Activated effector memory CD4-positive, alpha-beta T cell treated with anti-CD3 and anti-CD28 coated beads, Interleukin-2, amount 50 U/mL, for 16 hours (primary cell): ENCODE measurements around the gene CYTH4.

Source experiments
- DNase-seq: peaks from one replicate; pipeline ENCODE4 v3.0.0-alpha.2; 2020

Gene CYTH4

GRCh38 chr22:37273126-37273845, 9.0 kb upstream of the CYTH4 start:
- no peak for DNase-seq

DNA sequence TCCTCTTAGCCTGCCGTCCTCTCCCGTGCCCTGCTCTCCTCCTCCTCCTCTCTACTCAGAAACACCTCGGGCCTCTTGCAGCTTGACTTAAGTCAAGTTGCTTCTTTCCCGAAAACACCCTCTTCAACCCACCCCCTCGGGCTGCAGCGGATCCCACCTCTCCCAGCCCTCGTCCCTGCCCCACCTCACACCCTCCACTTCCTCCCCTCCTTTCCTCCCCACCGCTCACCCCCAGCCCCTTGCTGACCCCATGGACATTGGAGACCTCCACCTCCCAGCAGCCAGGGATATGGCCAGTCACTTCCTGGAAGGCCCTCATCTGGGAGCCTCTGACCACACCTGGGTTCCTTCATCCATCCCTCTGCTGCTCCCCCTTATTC, 8.5 kb upstream of the CYTH4 start:
- DNase-seq = no peak

DNA sequence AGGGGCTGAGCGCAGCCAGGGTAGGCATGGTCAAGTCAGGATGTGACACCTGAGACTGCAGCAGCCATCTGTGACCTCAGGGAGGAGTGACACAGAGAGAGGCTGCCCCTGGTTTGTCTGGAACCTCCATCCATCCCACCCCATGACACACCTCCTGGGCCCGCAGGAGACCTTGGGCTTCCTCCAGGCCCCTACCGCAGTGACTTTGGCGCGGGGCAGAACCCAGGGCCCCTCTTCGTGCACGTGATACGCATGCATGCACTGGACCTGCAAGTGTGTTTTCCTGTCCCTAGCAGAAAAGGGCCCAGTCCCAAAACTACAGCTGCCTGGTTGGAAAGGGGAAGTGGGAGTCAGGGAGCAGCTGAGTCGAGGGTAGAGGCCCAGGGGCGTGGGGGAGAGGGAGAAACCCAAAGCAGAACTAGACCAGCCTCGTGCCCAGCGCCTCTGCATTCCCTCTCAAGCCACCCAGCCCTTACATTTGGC, 7.9 kb upstream of the CYTH4 start:
- DNase-seq = no peak

GRCh38 chr22:37275134-37275533, 7.2 kb upstream of the CYTH4 start:
- no peak for DNase-seq

DNA sequence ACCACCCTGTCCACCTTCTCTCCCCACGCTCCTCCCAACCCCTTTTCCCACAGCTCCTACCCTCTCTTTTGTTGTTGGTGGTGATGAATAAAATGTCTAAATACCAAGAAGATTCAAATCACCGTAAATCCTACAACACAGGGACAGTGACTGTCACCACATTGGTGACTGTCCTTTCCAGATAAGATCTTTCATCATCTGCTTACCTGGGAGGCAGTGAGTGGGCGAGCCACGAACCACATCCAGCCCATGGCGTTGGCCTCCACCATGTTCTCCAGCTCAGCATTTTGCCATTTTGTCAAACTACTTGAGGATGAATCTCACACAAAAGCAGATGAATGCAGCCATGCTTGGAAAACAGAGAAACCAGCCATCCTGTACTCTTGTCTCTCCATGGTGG, 6.7 kb upstream of the CYTH4 start:
- no peak for DNase-seq

DNA sequence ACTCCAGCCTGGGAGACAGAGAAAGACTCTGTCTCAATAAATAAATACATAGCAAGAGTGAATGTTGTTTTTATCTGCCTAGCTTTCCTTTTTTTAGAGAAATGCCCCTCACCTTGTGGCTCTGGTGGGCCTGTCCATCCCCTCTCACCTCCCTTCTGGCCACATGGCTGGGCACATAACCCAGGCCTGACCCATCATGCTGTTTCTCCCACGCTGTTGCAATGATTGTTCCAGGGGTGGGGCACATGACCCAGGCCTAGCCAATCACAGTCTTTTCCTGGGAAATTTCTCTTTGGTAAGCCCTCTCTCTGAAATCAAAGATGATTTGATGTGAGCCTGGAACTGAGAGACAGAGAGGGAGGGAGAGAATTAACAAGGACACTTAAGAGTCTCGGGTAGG, 5.5 kb upstream of the CYTH4 start:
- no peak for DNase-seq

DNA sequence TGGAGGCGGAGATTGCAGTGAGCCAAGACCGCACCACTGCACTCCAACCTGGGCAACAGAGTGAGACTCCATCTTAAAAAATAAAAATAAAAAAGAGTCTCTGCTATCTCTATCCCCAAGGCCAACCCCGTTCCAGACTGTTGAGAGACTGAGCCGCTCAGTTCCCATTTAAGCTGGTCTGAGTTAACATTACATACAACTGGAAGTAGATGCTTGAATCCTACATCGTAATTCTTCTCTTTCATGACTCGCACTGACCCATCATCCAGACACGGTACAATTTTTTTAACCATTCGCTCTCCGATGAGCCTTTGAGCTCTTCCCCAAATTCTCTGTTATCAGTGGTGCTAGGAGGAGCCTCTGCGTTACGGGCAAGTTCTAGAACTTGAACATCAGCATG, 4.9 kb upstream of the CYTH4 start:
- no peak for DNase-seq

DNA sequence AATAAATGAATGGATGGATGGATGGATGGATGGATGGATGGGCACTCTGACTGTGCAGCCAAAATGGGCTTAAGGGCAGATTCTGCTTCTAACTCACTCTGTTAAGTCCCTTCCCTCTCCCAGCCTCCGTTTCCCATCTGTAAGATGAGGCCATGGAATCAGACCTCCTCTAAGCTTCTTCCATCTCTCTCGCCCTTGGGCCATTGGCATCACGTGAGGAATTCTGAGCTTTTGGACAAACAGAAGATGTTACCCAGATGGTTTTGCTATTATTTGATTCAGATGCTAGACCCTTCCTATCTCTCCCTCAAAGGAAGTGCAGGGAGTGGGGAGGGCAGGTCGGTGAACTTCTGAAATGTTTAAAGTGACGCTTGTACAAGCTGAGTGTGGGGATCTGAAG, 4.0 kb upstream of the CYTH4 start:
- DNase-seq = no peak

GRCh38 chr22:37279331-37280181, 2.8 kb upstream of the CYTH4 start:
- no peak for DNase-seq

DNA sequence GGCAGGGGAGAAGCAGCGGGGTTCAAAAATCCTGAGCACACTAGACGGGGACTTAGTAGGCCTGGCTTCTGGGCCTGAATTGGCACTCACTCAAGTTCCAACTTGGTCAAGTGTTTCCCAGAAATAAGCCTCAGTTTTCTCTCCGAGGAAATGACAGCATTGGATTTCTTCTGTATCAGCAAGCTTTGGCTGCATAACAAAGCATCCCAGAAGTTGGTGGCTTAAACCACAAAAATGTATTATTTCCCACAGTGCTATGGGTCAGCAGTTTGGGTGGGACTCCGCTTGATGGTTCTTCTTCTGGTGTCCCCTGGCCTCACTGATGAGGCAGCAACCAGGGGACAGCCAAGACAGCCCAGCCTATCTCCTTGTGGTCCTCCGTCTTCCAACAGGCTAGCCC, 1.6 kb upstream of the CYTH4 start:
- DNase-seq = no peak

DNA sequence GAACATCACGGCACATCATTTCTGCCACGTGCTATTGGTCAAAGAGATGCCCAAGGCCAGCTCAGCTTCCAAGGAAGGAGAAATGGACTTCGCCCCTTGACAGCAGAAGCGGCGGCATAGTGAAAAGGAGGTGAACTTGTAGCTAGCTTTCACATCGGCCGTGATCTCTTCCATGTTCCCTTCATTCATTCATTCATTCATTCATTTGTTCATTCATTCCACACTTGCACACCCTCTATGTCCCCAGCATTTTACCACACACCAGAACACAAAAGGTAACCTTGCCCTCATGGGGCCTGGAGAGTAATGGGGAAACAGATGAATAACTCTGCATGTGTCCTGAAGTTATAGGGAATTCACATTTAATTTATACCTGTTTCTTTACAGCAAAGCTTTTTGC, 1.1 kb upstream of the CYTH4 start:
- no peak for DNase-seq

DNA sequence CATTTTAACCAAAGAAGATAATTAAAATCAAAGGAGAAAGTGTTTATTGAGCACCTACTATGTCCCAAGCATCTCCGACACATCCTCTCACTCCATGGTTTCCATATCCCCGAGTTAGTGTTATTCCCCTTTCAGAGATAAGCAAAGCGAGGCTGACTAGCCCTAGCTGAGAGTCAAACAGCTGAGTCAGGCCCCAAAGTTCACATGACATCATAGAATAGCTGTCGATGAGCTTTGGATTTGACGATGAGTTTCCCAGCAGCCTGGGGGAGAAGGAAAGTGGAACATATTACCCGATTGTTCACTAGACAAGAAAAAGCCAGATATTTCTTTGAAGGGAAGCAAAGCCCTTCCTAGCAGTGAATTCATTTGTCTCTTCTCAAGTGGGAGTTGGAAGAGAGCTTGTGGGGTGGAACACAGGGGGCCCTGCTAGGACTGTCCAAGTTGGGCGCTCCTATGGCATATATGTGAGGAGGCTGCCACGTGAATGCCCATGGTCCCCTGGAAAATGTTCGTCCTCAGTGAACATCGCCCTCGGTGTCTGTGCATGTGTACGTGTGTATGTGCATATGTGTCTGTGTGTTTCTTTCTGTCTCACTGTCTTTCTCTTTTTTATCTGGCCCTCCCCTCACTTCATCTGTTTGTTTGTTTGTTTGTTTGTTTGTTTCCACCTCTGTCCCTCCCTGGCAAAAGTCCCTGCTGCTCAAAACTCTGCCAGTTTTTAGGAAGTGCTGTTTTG, 493 bp upstream of the CYTH4 start:
- no peak for DNase-seq

DNA sequence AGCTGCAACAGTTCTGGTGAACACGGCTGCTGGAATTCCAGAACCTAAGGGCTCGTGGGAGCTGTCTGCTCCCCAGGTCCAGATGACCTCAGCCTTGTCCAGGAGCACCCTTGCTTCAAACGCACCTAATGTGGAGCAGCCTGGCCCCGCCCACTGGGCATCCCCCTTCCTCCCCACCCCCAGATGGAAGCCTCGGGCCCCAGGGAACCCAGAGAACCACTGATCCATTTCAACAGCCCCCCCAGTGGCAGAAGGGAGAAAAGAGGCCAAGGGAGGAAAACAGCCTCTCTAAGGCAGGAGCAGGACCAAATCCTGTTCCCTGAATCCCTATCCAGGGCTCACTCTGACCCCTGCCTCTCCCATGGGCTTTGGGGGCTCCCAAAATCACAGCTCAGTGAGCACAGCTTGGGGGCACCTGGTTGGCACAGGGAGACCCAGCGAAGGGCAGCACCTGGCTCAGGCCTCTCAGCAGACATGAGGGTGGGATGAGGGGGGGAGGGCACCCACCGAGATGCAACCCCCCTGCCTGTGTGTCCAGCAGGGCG, 1.2 kb downstream of the CYTH4 start:
- DNase-seq = peak; percentile 77

DNA sequence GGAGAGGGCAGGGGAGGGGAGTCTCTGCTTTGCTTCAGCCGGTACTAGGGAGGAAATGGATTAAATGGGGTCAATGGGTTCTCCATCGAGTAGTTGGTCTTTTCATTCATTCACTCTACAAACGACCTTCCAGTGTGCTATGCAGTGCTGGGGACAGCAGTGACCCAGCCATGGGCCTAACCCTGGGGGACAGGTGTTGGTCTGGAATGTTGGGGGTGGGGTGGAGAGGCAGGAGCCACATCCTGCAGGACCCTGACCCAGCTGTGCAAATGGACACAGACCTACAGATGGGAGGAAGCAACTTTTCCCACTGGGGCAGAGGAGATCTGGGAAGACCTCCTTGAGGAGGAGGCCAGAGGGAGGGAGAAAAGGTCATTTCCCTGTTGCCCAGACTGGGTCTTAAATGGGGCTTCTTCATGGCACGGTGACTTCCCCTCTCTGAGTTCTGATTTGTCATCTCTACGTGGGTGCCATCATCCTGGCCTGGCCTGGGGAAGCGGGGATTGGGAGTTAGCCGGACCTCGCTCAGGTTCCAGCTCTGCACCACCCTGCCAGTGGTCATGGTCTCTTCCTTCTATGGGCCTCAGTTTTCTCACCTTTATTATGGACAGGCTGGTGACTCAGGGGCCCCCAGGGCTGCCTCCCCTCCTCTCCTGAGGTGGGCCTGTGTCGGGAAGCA, 2.0 kb downstream of the CYTH4 start:
- DNase-seq = no peak

DNA sequence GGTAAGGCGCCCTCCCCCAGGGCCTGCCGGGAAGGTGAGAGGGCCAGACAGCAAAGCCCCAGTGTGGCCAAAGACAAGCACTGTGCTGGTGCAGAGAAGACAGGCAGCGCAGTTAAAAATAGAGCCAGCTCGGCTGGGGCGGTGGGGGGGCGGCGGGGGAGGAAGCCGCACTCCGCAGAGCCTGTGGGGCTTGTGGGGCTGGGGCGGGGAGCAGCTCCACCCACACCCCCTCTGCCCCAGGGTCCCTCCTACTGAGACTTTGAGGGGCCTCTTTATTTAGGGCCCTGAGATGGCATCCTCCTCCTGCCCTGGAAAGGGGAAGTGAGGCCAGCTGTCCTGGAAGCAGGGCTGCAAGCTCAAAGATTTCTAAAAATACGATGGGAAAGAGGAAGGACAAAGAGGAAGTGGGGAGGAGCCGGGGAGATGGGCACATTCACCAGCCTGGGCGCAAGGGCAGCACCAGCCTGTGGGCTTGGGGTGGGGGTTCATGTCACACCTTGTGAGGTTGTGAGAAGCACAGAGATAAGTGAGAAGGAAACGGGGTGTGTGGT, 2.6 kb downstream of the CYTH4 start:
- peak; percentile 76 for DNase-seq

GRCh38 chr22:37285937-37286336, 3.6 kb downstream of the CYTH4 start:
- no peak for DNase-seq

DNA sequence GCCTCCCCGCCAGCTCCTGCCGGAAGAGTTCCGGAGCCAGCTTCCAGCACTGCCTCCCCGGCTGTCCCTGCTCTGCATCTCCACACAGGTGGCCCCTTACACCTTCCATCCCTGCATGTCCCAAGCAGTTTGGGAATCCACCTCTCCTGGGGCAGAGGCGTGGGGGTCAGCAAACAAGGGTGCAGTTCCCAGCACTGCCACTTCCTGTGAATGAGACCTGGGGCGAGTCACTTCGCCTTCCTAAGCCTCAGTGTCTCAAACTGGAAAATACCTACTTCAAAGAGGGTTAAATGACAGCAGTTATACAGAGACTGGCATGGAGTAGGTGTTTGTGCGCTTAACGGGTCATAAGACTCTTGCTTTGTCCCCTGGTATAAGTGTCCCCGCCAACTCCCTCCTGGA, 5.2 kb downstream of the CYTH4 start:
- no peak for DNase-seq

GRCh38 chr22:37288521-37288920, 6.2 kb downstream of the CYTH4 start:
- no peak for DNase-seq

- peak; percentile 61 for DNase-seq
Observed at GRCh38 chr22:37289156-37289735, 6.9 kb downstream of the CYTH4 start.

GRCh38 chr22:37290737-37291136, 8.4 kb downstream of the CYTH4 start:
- no peak for DNase-seq

DNA sequence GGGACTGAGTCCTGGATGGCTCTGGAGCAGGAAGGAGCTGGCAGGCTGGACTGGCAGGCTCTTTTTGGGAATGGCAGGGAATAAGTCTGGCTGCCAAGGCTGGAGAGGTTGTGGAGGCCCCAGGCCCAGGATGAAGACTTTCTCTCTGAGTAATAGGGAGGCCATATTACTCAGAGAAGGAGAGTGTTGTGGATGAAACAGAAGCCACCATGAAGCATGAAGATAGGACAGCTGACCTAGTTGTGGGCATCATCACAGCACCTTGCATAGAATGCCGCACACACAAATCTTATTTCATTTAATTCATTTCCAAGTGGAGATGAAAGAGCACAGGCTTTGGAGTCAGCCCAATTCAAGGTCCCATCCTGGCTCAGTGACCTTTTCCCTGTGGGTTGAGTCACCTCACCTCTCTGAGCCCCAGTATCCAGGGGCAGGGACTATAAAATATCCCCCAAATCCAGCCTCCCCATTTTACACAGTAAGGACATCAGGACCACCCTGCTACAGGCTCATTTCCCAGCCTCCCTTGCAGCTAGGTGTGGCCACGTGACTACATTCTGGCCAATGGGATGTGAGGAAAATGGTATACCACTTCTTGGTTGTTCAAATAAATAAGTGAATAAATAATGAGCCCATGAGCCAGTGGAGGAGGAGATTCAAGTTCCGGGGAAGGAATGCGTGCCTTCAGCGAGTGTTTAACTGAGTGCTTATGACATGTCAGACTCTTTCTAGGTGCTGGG, 9.4 kb downstream of the CYTH4 start:
- no peak for DNase-seq
